GM19351 (cell line): ENCODE measurements around the gene DCAF12L1.

ENCODE experiments used
- ATAC-seq: cut with Tn5 transposase; IDR thresholded peaks from one replicate; pipeline ENCODE4 v1.9.1; 2021; ENCODE audit warnings: mild to moderate bottlenecking, moderate library complexity; ENCODE audit not compliant: unreplicated experiment

DCAF12L1 gene

GRCh38 chrX:126552313-126553022 is at the start of gene DCAF12L1:
TSS of gene DCAF12L1 (minus strand) at chrX:126552814. CDS start at chrX:126552608, 206 bp downstream.
- ATAC-seq = no peak

- ATAC-seq = no peak
Measured at GRCh38 chrX:126580877-126581276, 28.3 kb upstream of the DCAF12L1 start.

- ATAC-seq = no peak
Measured at GRCh38 chrX:126575911-126576310, 23.3 kb upstream of the DCAF12L1 start.

DNA sequence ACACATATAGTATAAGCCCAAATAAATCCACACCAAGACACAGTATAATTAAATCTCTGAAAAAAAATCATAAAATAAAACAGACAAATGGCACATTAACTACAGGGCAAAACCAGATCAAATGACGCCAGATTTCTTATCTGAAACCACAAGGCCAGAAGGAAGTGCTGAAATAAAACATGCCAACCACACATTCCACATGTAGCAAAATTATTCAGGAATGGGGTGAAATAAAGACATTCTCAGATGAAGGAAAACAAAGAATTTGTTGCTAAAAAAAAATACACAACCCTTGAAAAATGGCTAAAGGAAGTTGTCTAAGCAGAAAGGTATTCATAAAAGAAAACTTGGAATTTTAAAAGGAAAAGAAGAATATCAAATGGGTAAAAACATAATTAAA is 4.5 kb upstream of the DCAF12L1 start:
- no peak for ATAC-seq

DNA sequence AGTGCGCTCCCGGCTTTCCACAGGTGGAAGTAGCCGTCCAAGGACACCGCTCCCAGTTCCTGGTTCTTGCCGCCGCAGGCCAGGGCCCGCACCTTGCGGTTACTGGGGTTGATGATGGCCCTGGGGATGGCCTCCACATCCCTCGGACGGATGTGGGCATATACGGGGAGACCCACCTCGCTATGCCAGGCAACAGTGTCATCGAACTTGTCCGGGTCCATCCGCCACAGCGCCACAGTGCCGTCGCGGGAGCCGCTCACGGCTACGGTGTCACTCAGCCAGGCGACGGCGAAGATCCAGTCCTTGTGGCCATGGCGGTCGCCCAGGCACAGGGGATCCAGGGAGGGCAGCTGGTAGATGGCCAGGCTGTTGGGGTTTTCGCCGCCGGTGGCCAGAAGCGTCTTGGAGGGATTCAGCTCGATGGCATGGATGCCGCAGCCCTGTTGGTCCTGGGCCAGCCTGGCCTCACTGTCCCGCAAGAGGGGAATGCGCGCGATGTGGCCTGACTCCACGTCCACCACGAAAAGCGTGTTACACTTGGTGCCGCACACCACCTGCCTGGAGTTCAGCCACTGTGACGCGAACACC is 795 bp downstream of the DCAF12L1 start:
- ATAC-seq = no peak

- ATAC-seq = no peak
Measured at GRCh38 chrX:126551306-126551705, 1.3 kb downstream of the DCAF12L1 start.

GRCh38 chrX:126550816-126551215 is 1.8 kb downstream of the DCAF12L1 start:
- ATAC-seq = no peak

DNA sequence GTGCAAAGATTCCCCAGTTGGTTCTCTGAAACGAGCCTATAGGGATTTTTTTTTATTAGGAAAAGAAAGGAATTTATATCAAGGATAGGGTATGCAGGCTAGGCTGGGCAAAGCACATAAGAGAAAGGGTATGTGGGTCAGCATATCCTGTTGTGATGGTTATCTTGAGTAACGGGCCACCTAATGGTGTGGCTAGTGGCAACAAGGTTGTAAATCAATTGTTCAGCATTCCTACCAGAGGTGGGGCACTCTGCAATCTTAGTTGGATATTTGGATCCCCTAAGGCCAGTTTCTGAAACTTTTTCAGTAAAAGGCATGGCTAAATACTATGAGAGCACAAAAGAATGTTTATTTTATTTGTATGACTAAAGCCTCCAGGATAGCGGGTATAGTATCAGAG is 42.7 kb downstream of the DCAF12L1 start:
- ATAC-seq = no peak
